GM03348 (cell line): ENCODE data around the gene FKBP1A.

ENCODE experiments used
- DNase-seq: peaks from one replicate; pipeline ENCODE4 v3.0.0; 2012; ENCODE audit warnings: low spot score

The FKBP1A gene

GRCh38 chr20:1383623-1384404 lies 9.0 kb downstream of the FKBP1A start:
- no peak for DNase-seq

GRCh38 chr20:1382670-1383069 lies 10.2 kb downstream of the FKBP1A start:
- peak; percentile 14 for DNase-seq

GRCh38 chr20:1381753-1382591 lies 10.9 kb downstream of the FKBP1A start:
- peak; percentile 21 for DNase-seq

- DNase-seq = no peak
These were observed 14.1 kb downstream of the FKBP1A start for GRCh38 chr20:1378735-1379125.

GRCh38 chr20:1377984-1378734 lies 14.7 kb downstream of the FKBP1A start:
- DNase-seq = no peak

GRCh38 chr20:1377341-1377871 lies 15.4 kb downstream of the FKBP1A start:
- DNase-seq = no peak

GRCh38 chr20:1376408-1377270 lies 16.2 kb downstream of the FKBP1A start:
- DNase-seq = no peak

GRCh38 chr20:1376007-1376406 lies 16.8 kb downstream of the FKBP1A start:
- no peak for DNase-seq

GRCh38 chr20:1375515-1375914 lies 17.3 kb downstream of the FKBP1A start:
- peak; percentile 52 for DNase-seq

- DNase-seq = no peak
These were observed 18.6 kb downstream of the FKBP1A start for GRCh38 chr20:1374246-1374645.

GRCh38 chr20:1373614-1374013 lies 19.2 kb downstream of the FKBP1A start:
- DNase-seq = no peak

GRCh38 chr20:1373036-1373435 lies 19.8 kb downstream of the FKBP1A start:
- DNase-seq = no peak

GRCh38 chr20:1371830-1372539 lies 20.9 kb downstream of the FKBP1A start:
- no peak for DNase-seq

GRCh38 chr20:1371202-1371782 lies 21.6 kb downstream of the FKBP1A start:
- no peak for DNase-seq

GRCh38 chr20:1370548-1371110 lies 22.2 kb downstream of the FKBP1A start:
- DNase-seq = peak; percentile 33

- DNase-seq = no peak
These were observed 22.9 kb downstream of the FKBP1A start for GRCh38 chr20:1369970-1370369.

GRCh38 chr20:1368448-1369199 lies 24.2 kb downstream of the FKBP1A start:
- DNase-seq = peak; percentile 58

GRCh38 chr20:1367479-1367878 lies 25.4 kb downstream of the FKBP1A start:
- DNase-seq = no peak

- DNase-seq = no peak
These were observed 28.7 kb downstream of the FKBP1A start for GRCh38 chr20:1364106-1364505.
